ENCODE data around the gene RFT1. TPM values are rescaled to one million over a fixed set of nuclear protein-coding genes. Genes with fewer than 3 reads are reported as not detected.

The RFT1 gene
- total and polyA plus RNA-seq, 2 of the 13 experiments (the other 11 are each of a cell fraction or from before 2014, with no cell fraction given): 23.2 to 37.0 TPM

DNA sequence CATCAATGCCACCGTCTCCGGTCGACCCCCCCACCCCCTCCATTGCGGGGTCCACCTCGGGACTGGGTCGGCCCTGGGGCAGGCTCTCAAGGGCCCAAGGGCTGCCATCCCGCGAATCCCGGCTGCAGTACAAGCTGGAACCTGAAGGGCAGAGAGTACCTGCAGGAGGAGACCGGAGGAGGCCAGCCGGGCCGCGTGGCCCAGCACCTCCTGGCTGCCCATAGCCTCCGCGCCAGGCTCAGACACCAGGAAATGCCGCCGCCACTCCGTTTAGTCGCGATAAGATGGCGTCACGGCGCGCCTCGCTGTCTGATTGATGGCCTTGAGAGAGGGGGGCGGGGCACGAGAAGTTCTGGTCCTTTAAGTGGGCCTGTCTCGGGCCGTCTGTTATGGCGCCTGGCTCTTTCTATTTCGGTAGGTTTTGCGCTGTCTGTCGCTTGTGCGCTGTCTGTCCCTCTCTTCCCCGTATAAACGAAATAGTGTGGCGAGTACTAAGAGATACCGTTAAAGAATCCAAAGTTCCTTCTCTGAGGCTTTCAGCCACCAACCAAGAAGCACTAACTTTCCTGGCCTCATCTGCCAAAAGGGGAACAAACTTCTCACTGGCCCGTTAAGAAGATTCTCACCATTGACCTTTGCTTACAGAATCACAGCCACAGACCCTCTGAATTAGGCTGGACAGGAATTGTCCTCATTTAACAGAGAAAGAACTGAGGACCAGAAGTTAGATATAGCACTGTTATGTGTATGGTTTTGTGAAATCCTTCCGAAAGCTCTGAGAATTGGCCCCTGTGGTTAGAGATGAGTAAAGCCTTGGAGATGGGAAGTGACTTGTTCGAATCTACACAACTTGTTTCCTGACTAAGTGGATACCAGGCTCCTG, at the start of gene RFT1 (continued):
- no peak for TF ChIP-seq ZNF672 (CRISPR knock-in tag; IDR thresholded peaks at IDR 0.05)
- TF ChIP-seq SSRP1 (CRISPR knock-in tag; IDR thresholded peaks at IDR 0.05): no peak
- TF ChIP-seq, protein P1, sequence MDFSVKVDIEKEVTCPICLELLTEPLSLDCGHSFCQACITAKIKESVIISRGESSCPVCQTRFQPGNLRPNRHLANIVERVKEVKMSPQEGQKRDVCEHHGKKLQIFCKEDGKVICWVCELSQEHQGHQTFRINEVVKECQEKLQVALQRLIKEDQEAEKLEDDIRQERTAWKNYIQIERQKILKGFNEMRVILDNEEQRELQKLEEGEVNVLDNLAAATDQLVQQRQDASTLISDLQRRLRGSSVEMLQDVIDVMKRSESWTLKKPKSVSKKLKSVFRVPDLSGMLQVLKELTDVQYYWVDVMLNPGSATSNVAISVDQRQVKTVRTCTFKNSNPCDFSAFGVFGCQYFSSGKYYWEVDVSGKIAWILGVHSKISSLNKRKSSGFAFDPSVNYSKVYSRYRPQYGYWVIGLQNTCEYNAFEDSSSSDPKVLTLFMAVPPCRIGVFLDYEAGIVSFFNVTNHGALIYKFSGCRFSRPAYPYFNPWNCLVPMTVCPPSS (IDR thresholded peaks at IDR 0.05): no peak
- no peak for TF ChIP-seq ZNF761 (CRISPR knock-in tag; conservative IDR thresholded peaks at IDR 0.05)
- no peak for TF ChIP-seq ZFP36 (IDR thresholded peaks at IDR 0.05; ENCODE audit: borderline replicate concordance, low read depth, low read length, partially characterized antibody)
- TF ChIP-seq MED8 (CRISPR knock-in tag; IDR thresholded peaks at IDR 0.05; ENCODE audit: insufficient replicate concordance): peak; percentile 76
- TF ChIP-seq, protein P2, sequence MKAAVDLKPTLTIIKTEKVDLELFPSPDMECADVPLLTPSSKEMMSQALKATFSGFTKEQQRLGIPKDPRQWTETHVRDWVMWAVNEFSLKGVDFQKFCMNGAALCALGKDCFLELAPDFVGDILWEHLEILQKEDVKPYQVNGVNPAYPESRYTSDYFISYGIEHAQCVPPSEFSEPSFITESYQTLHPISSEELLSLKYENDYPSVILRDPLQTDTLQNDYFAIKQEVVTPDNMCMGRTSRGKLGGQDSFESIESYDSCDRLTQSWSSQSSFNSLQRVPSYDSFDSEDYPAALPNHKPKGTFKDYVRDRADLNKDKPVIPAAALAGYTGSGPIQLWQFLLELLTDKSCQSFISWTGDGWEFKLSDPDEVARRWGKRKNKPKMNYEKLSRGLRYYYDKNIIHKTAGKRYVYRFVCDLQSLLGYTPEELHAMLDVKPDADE (CRISPR knock-in tag; IDR thresholded peaks at IDR 0.05): no peak
- peak; percentile 79; the same call in 1 of the 2 replicates for TF ChIP-seq ZNF772 (CRISPR knock-in tag; IDR thresholded peaks at IDR 0.05)
- TF ChIP-seq ZNF740 (CRISPR knock-in tag; IDR thresholded peaks at IDR 0.05): no peak; the same call in 1 of the 2 replicates
- no peak for TF ChIP-seq RBAK (CRISPR knock-in tag; IDR thresholded peaks at IDR 0.05)
- peak; percentile 90 for TF ChIP-seq ZNF350 (CRISPR knock-in tag; IDR thresholded peaks at IDR 0.05; ENCODE audit: borderline replicate concordance, low read depth)
- TF ChIP-seq SALL2 (CRISPR knock-in tag; IDR thresholded peaks at IDR 0.05): no peak
- TF ChIP-seq, protein P3, sequence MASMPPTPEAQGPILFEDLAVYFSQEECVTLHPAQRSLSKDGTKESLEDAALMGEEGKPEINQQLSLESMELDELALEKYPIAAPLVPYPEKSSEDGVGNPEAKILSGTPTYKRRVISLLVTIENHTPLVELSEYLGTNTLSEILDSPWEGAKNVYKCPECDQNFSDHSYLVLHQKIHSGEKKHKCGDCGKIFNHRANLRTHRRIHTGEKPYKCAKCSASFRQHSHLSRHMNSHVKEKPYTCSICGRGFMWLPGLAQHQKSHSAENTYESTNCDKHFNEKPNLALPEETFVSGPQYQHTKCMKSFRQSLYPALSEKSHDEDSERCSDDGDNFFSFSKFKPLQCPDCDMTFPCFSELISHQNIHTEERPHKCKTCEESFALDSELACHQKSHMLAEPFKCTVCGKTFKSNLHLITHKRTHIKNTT (CRISPR knock-in tag; IDR thresholded peaks at IDR 0.05): no peak
- TF ChIP-seq FOXP1 (IDR thresholded peaks at IDR 0.05): no peak
- no peak for TF ChIP-seq FOXP1 (CRISPR knock-in tag; IDR thresholded peaks at IDR 0.05)
- TF ChIP-seq MIER2 (CRISPR knock-in tag; IDR thresholded peaks at IDR 0.05): no peak
- TF ChIP-seq IRX3 (CRISPR knock-in tag; IDR thresholded peaks at IDR 0.05; ENCODE audit: borderline replicate concordance, low read depth): no peak
- no peak for TF ChIP-seq GLI4 (CRISPR knock-in tag; IDR thresholded peaks at IDR 0.05; ENCODE audit: borderline replicate concordance)
- 0 out of 2 replicates have a peak, but pooled peaks have one; percentile 37 for TF ChIP-seq MTF2 (CRISPR knock-in tag; IDR thresholded peaks at IDR 0.05; ENCODE audit: borderline replicate concordance)
- peak; percentile 54 to 61; a peak in 1 of 4 replicates for TF ChIP-seq KLF16 (CRISPR knock-in tag; IDR thresholded peaks at IDR 0.05)
- no peak for TF ChIP-seq CERS6 (CRISPR knock-in tag; IDR thresholded peaks at IDR 0.05)
- no peak for TF ChIP-seq TMF1 (CRISPR knock-in tag; IDR thresholded peaks at IDR 0.05; ENCODE audit: low read depth)
- peak; percentile 34; the same call in 1 of the 2 replicates for TF ChIP-seq ZBTB21 (CRISPR knock-in tag; IDR thresholded peaks at IDR 0.05)
